Measurements from ENCODE around the gene PNPLA6. TPM values are rescaled to one million over a fixed set of nuclear protein-coding genes. Genes with fewer than 3 reads are reported as not detected.

PNPLA6 gene
- total RNA-seq, 1 donor from 2014 or later, result 129 TPM

DNA sequence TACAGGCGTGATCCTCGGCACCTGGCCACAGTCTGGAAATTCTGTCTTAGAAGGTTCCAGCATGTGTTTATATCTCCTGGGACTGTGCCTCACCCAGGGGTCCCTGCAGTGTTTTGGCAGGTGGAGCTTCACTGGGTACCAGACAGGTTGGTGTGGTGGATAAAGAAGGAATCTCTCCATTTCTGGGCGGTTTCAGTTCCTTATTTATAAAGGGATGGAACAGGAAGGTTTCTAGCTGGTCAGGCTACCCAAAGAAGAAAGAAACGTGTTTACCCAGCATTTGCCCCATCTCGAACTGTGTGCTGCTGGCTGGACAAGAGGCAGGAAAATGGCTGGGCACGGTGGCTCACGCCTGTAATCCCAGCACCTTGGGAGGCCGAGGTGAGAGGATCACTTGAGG lies 9.8 kb downstream of the PNPLA6 start:
- no peak overlapping the region for H3K4me3 Mint-ChIP-seq (ENCODE audit: unreplicated experiment)
- no peak for DNase-seq (ENCODE audit: extremely low spot score, unreplicated experiment)
- no peaks in the 10 kb centered on the region for H3K4me1 Mint-ChIP-seq (ENCODE audit: unreplicated experiment)
- TF ChIP-seq, protein P1, sequence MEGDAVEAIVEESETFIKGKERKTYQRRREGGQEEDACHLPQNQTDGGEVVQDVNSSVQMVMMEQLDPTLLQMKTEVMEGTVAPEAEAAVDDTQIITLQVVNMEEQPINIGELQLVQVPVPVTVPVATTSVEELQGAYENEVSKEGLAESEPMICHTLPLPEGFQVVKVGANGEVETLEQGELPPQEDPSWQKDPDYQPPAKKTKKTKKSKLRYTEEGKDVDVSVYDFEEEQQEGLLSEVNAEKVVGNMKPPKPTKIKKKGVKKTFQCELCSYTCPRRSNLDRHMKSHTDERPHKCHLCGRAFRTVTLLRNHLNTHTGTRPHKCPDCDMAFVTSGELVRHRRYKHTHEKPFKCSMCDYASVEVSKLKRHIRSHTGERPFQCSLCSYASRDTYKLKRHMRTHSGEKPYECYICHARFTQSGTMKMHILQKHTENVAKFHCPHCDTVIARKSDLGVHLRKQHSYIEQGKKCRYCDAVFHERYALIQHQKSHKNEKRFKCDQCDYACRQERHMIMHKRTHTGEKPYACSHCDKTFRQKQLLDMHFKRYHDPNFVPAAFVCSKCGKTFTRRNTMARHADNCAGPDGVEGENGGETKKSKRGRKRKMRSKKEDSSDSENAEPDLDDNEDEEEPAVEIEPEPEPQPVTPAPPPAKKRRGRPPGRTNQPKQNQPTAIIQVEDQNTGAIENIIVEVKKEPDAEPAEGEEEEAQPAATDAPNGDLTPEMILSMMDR (IDR thresholded peaks at IDR 0.05), result no peak
- H3K36me3 Mint-ChIP-seq (ENCODE audit: unreplicated experiment), result peaks cover 24% of the 10 kb centered on the region
- no peak overlapping the region for H3K27ac Mint-ChIP-seq (ENCODE audit: unreplicated experiment)
- no peaks in the 10 kb centered on the region for H3K9me3 Mint-ChIP-seq (ENCODE audit: unreplicated experiment)
- H3K27me3 Mint-ChIP-seq (ENCODE audit: unreplicated experiment), result no peaks in the 10 kb centered on the region

DNA sequence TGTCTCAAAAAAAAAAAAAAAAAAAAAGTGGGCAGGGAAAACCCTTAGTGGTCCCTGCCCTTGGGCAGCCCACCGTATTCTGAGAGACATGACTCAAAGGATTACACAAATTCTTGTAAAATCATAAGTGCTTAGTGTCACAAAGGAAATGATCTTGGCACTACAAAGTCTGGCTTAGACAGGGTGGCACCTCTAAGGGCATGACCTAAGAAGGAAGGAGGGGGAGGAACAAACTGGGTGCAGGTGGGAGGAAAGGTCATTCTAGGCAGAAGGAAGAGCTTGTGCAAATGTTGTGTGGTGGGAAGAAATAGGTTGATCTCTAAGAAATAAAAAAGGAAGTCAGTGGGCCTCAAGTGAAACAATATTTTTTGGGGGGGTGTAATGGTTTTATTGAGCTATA lies 10.4 kb downstream of the PNPLA6 start:
- TF ChIP-seq, protein P1 (IDR thresholded peaks at IDR 0.05), result no peak
- H3K27me3 Mint-ChIP-seq (ENCODE audit: unreplicated experiment), result no peaks in the 10 kb centered on the region
- H3K4me3 Mint-ChIP-seq (ENCODE audit: unreplicated experiment), result no peak overlapping the region
- no peaks in the 10 kb centered on the region for H3K9me3 Mint-ChIP-seq (ENCODE audit: unreplicated experiment)
- peaks cover 25% of the 10 kb centered on the region for H3K36me3 Mint-ChIP-seq (ENCODE audit: unreplicated experiment)
- no peak overlapping the region for H3K27ac Mint-ChIP-seq (ENCODE audit: unreplicated experiment)
- no peak for DNase-seq (ENCODE audit: extremely low spot score, unreplicated experiment)
- no peaks in the 10 kb centered on the region for H3K4me1 Mint-ChIP-seq (ENCODE audit: unreplicated experiment)

DNA sequence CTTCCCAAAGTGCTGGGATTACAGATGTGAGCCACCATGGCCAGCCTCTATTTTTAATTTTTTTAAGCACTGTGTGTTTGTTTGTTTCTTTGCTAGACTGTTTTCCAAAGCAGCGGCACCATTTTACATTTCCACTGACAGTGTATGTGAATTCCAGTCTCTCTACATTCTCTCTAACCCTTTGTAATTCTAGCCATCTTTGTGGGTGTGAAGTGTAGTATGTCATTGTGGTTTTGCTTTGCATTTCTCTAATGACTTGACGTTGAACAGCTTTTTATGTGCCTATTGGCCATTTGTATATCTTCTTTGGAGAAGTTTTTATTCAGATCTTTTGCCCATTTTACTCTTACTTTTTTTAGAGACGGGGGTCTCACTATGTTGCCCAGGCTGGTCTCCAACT lies 11.6 kb downstream of the PNPLA6 start:
- DNase-seq (ENCODE audit: extremely low spot score, unreplicated experiment), result no peak
- Mint-ChIP-seq H3K4me3 (ENCODE audit: unreplicated experiment) (no peak overlapping the region), H3K27me3 (ENCODE audit: unreplicated experiment) (no peaks in the 10 kb centered on the region), H3K27ac (ENCODE audit: unreplicated experiment) (no peak overlapping the region), H3K4me1 (ENCODE audit: unreplicated experiment) (no peaks in the 10 kb centered on the region), H3K36me3 (ENCODE audit: unreplicated experiment) (peaks cover 24% of the 10 kb centered on the region), H3K9me3 (ENCODE audit: unreplicated experiment) (no peaks in the 10 kb centered on the region)
- TF ChIP-seq, protein P1 (IDR thresholded peaks at IDR 0.05), result no peak

- no peaks in the 10 kb centered on the region for H3K9me3 Mint-ChIP-seq (ENCODE audit: unreplicated experiment)
- peaks cover 20% of the 10 kb centered on the region for H3K36me3 Mint-ChIP-seq (ENCODE audit: unreplicated experiment)
- no peak overlapping the region for H3K27ac Mint-ChIP-seq (ENCODE audit: unreplicated experiment)
- no peak overlapping the region for H3K4me3 Mint-ChIP-seq (ENCODE audit: unreplicated experiment)
- DNase-seq (ENCODE audit: extremely low spot score, unreplicated experiment), result no peak
- no peaks in the 10 kb centered on the region for H3K4me1 Mint-ChIP-seq (ENCODE audit: unreplicated experiment)
- H3K27me3 Mint-ChIP-seq (ENCODE audit: unreplicated experiment), result no peaks in the 10 kb centered on the region
- TF ChIP-seq, protein P1 (IDR thresholded peaks at IDR 0.05), result no peak
These were observed 14.1 kb downstream of the PNPLA6 start for GRCh38 chr19:7549429-7550148.

GRCh38 chr19:7550169-7550770 lies 14.8 kb downstream of the PNPLA6 start:
- Mint-ChIP-seq H3K4me3 (ENCODE audit: unreplicated experiment) (no peak overlapping the region), H3K36me3 (ENCODE audit: unreplicated experiment) (peaks cover 20% of the 10 kb centered on the region), H3K27ac (ENCODE audit: unreplicated experiment) (no peak overlapping the region), H3K27me3 (ENCODE audit: unreplicated experiment) (no peaks in the 10 kb centered on the region), H3K9me3 (ENCODE audit: unreplicated experiment) (no peaks in the 10 kb centered on the region), H3K4me1 (ENCODE audit: unreplicated experiment) (no peaks in the 10 kb centered on the region)
- DNase-seq (ENCODE audit: extremely low spot score, unreplicated experiment), result no peak
- TF ChIP-seq, protein P1 (IDR thresholded peaks at IDR 0.05), result no peak

Data from osteocyte (in vitro differentiated cells).